ENCODE results near the gene RTRAF. TPM values are rescaled to one million over a fixed set of nuclear protein-coding genes. Genes with fewer than 3 reads are reported as not detected.

Gene RTRAF
- total RNA-seq, 2 donors from 2014 or later: 157 to 181 TPM

GRCh38 chr14:51993285-51993920 is 4.1 kb downstream of the RTRAF start:
- intact Hi-C loops (cut with DNase I): no loop called here
- H3K36me3 ChIP-seq: no peaks in the 10 kb centered on the region

GRCh38 chr14:51996148-51996746 is 6.9 kb downstream of the RTRAF start:
- Histone ChIP-seq H3K9ac (ENCODE audit: low read depth in 2 of 2, low read length in 2 of 2) (no peak overlapping the region), H3K27me3 (no peaks in the 10 kb centered on the region), H3K9me3 (no peaks in the 10 kb centered on the region), H3K4me1 (peaks cover 3% of the 10 kb centered on the region), H3K27ac (no peak overlapping the region), H3K4me3 (no peak overlapping the region), H3K36me3 (no peaks in the 10 kb centered on the region)
- TF ChIP-seq CTCF (IDR thresholded peaks at IDR 0.05): peak; percentile 68
- DNase-seq: no peak
- intact Hi-C loops (cut with DNase I): loop anchor here (5.0 kb wide), 1 partner anchor 276 kb away; no protein-coding TSS in a partner anchor

More at GRCh38 chr14:51993285-51993920, 4.1 kb downstream of the RTRAF start:
- TF ChIP-seq CTCF (IDR thresholded peaks at IDR 0.05): no peak
- no peak overlapping the region for H3K9ac ChIP-seq (ENCODE audit: low read depth in 2 of 2, low read length in 2 of 2)
- peaks cover 3% of the 10 kb centered on the region for H3K4me1 ChIP-seq
- no peak overlapping the region for H3K27ac ChIP-seq
- H3K9me3 ChIP-seq: no peaks in the 10 kb centered on the region
- H3K4me3 ChIP-seq: no peak overlapping the region
- no peaks in the 10 kb centered on the region for H3K27me3 ChIP-seq
- DNase-seq: no peak

GRCh38 chr14:51998348-51998747 is 9.0 kb downstream of the RTRAF start:
- H3K27ac ChIP-seq: no peak overlapping the region
- intact Hi-C loops (cut with DNase I): loop anchor here (5.0 kb wide), 1 partner anchor 274 kb away; no protein-coding TSS in a partner anchor
- DNase-seq: no peak
- H3K9me3 ChIP-seq: no peaks in the 10 kb centered on the region
- no peak for TF ChIP-seq CTCF (IDR thresholded peaks at IDR 0.05)
- no peak overlapping the region for H3K4me3 ChIP-seq
- no peak overlapping the region for H3K9ac ChIP-seq (ENCODE audit: low read depth in 2 of 2, low read length in 2 of 2)
- no peaks in the 10 kb centered on the region for H3K4me1 ChIP-seq
- no peaks in the 10 kb centered on the region for H3K36me3 ChIP-seq
- H3K27me3 ChIP-seq: no peaks in the 10 kb centered on the region

- DNase-seq: no peak
- H3K36me3 ChIP-seq: no peaks in the 10 kb centered on the region
- no peaks in the 10 kb centered on the region for H3K4me1 ChIP-seq
- H3K9me3 ChIP-seq: no peaks in the 10 kb centered on the region
- TF ChIP-seq CTCF (IDR thresholded peaks at IDR 0.05): no peak
- intact Hi-C loops (cut with DNase I): loop anchor here (5.0 kb wide), 1 partner anchor 273 kb away; no protein-coding TSS in a partner anchor
- no peak overlapping the region for H3K27ac ChIP-seq
- no peaks in the 10 kb centered on the region for H3K27me3 ChIP-seq
- no peak overlapping the region for H3K9ac ChIP-seq (ENCODE audit: low read depth in 2 of 2, low read length in 2 of 2)
- H3K4me3 ChIP-seq: no peak overlapping the region
Measured at GRCh38 chr14:51999084-51999483, 9.7 kb downstream of the RTRAF start.

GRCh38 chr14:52000019-52000582 is 10.8 kb downstream of the RTRAF start:
- H3K27ac ChIP-seq: no peak overlapping the region
- TF ChIP-seq CTCF (IDR thresholded peaks at IDR 0.05): no peak
- no peak overlapping the region for H3K4me3 ChIP-seq
- peaks cover 5% of the 10 kb centered on the region for H3K36me3 ChIP-seq
- no peak for DNase-seq
- H3K9ac ChIP-seq (ENCODE audit: low read depth in 2 of 2, low read length in 2 of 2): no peak overlapping the region
- no peaks in the 10 kb centered on the region for H3K4me1 ChIP-seq
- no peaks in the 10 kb centered on the region for H3K9me3 ChIP-seq
- no peaks in the 10 kb centered on the region for H3K27me3 ChIP-seq
- intact Hi-C loops (cut with DNase I): loop anchor here (10.0 kb wide), 1 partner anchor 475 kb away; no protein-coding TSS in a partner anchor
